ENCODE measurements around the gene CNTNAP4.

CNTNAP4 gene

GRCh38 chr16:76292218-76292617 lies 15.0 kb downstream of the CNTNAP4 start:
- Histone ChIP-seq H3K79me1 (ENCODE audit: low read depth, low read length) (no peaks in the 10 kb centered on the region), H2AK5ac (ENCODE audit: low read depth, low read length) (no peak overlapping the region), H2BK12ac (ENCODE audit: low read length) (no peak overlapping the region), H3K9me3 (replicated peaks in 1 of 2; ENCODE audit: control insufficient read depth in 2 of 2, insufficient read depth in 1 of 2, low read depth in 1 of 2, low read length in 2 of 2) (no peaks in the 10 kb centered on the region), H4K8ac (ENCODE audit: low read depth, low read length) (no peak overlapping the region), H3K4ac (ENCODE audit: low read length) (no peak overlapping the region), H3K27me3 (ENCODE audit: control insufficient read depth in 3 of 3, insufficient read depth in 3 of 3, low read depth in 1 of 3, low read length in 3 of 3) (no peaks in the 10 kb centered on the region), H4K91ac (ENCODE audit: low read depth, low read length, poor library complexity) (no peak overlapping the region), H3K18ac (ENCODE audit: low read length) (no peak overlapping the region), H3K4me1 (ENCODE audit: control insufficient read depth in 2 of 2, insufficient read depth in 1 of 2, low read depth in 1 of 2, low read length in 2 of 2) (peaks cover 0 to 2% of the 10 kb centered on the region in 2 donors), H3K36me3 (replicated peaks in 1 of 2; ENCODE audit: control insufficient read depth in 2 of 2, insufficient read depth in 2 of 2, low read length in 2 of 2) (no peaks in the 10 kb centered on the region), H3K27ac (replicated peaks; ENCODE audit: low read length) (no peak overlapping the region), H3K23ac (ENCODE audit: low read depth, low read length, poor library complexity) (no peak overlapping the region), H3K9ac (ENCODE audit: low read depth, low read length, poor library complexity) (no peak overlapping the region), H3K4me3 (ENCODE audit: low read length in 2 of 2) (no peak overlapping the region), H3K14ac (ENCODE audit: low read length) (no peak overlapping the region), H2BK5ac (ENCODE audit: low read length) (no peak overlapping the region), H2AFZ (ENCODE audit: low read length) (no peak overlapping the region), H2BK15ac (ENCODE audit: low read length) (no peak overlapping the region), H3K4me2 (ENCODE audit: insufficient read depth, low read length, poor library complexity, severe bottlenecking) (no peak overlapping the region), H2BK120ac (ENCODE audit: low read depth, low read length) (no peak overlapping the region)
- no CpG with 5 or more reads among the region's 5 CpGs for WGBS, 2 donors (ENCODE audit: extremely low coverage in 2 of 2, insufficient read length in 2 of 2, insufficient replicate concordance in 1 of 2)
- no peak for DNase-seq (ENCODE audit: low spot score)

DNA sequence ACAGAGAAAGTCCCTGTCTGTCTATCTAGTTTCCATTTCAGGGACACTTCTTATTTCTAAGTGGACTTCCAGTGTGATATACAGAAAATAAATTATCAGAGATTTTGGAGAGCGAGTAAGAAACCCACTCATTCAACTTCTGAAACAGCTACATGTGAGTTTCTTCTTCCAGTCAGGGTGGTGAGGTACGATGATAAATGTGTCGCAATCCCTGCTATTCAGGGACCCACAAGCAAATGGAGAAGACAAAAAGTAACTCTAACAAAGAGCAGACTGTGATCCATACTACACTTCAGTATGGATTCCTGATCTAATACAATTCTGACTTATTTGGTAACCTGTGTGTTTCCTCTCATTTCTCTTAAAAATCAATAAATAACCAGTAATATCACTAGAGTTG lies 16.8 kb downstream of the CNTNAP4 start:
- no peak for DNase-seq (ENCODE audit: low spot score)
- Histone ChIP-seq H3K36me3 (replicated peaks in 1 of 2; ENCODE audit: control insufficient read depth in 2 of 2, insufficient read depth in 2 of 2, low read length in 2 of 2) (no peaks in the 10 kb centered on the region), H2AFZ (ENCODE audit: low read length) (no peak overlapping the region), H3K4me3 (ENCODE audit: low read length in 2 of 2) (no peak overlapping the region), H3K9ac (ENCODE audit: low read depth, low read length, poor library complexity) (no peak overlapping the region), H2BK120ac (ENCODE audit: low read depth, low read length) (no peak overlapping the region), H3K4me2 (ENCODE audit: insufficient read depth, low read length, poor library complexity, severe bottlenecking) (no peak overlapping the region), H2AK5ac (ENCODE audit: low read depth, low read length) (no peak overlapping the region), H3K18ac (ENCODE audit: low read length) (no peak overlapping the region), H2BK5ac (ENCODE audit: low read length) (no peak overlapping the region), H4K8ac (ENCODE audit: low read depth, low read length) (no peak overlapping the region), H3K79me1 (ENCODE audit: low read depth, low read length) (no peaks in the 10 kb centered on the region), H4K91ac (ENCODE audit: low read depth, low read length, poor library complexity) (no peak overlapping the region), H3K4ac (ENCODE audit: low read length) (no peak overlapping the region), H3K23ac (ENCODE audit: low read depth, low read length, poor library complexity) (no peak overlapping the region), H3K27ac (replicated peaks; ENCODE audit: low read length) (no peak overlapping the region), H3K9me3 (replicated peaks in 1 of 2; ENCODE audit: control insufficient read depth in 2 of 2, insufficient read depth in 1 of 2, low read depth in 1 of 2, low read length in 2 of 2) (no peaks in the 10 kb centered on the region), H3K27me3 (ENCODE audit: control insufficient read depth in 3 of 3, insufficient read depth in 3 of 3, low read depth in 1 of 3, low read length in 3 of 3) (no peaks in the 10 kb centered on the region), H3K14ac (ENCODE audit: low read length) (no peak overlapping the region), H2BK12ac (ENCODE audit: low read length) (no peak overlapping the region), H3K4me1 (ENCODE audit: control insufficient read depth in 2 of 2, insufficient read depth in 1 of 2, low read depth in 1 of 2, low read length in 2 of 2) (peaks cover 0 to 2% of the 10 kb centered on the region in 2 donors), H2BK15ac (ENCODE audit: low read length) (no peak overlapping the region)
- WGBS, 2 donors (ENCODE audit: extremely low coverage in 2 of 2, insufficient read length in 2 of 2, insufficient replicate concordance in 1 of 2) = no CpG with 5 or more reads among the region's 3 CpGs

DNA sequence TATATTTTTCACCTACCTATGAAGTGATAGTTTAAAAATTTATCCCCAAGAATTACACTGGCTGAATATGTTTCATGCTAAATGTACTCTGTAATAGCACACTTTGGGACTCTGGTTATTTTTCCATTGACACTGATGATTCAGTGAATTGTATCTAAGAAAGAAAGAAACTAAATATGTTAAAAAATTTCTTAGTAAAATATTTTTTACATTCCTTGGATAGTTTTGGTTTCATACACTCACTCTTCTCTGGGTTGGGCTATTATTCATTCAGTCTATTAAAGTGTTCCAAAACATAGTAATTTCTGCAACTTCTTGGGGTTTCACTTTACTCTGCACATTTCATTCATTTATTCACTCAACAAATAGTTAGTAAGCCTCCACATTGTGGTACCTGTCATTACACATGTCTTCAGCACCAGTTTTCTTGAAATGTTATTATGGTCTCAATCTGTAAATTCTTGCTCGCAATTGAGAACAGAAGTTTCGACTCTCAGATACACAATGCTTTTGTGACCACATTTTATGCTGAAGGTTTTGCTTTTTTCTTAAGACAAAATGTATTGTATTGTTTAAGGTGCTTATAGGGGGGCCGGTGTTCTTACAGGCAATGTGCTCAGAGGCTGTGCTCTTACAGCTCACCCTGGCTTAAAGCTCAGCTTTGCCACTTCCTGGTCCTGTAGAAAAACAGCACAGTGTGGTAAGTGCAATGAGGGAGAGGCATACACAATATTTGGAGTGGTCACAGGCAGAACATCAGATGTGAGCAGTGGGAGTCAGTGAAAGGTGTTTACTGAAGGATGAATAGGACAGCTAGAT lies 17.4 kb downstream of the CNTNAP4 start:
- no peaks in the 10 kb centered on the region for H3K9me3 ChIP-seq (replicated peaks in 1 of 2; ENCODE audit: control insufficient read depth in 2 of 2, insufficient read depth in 1 of 2, low read depth in 1 of 2, low read length in 2 of 2)
- H4K8ac ChIP-seq (ENCODE audit: low read depth, low read length) = no peak overlapping the region
- H3K18ac ChIP-seq (ENCODE audit: low read length) = no peak overlapping the region
- H2BK12ac ChIP-seq (ENCODE audit: low read length) = no peak overlapping the region
- H3K27me3 ChIP-seq (ENCODE audit: control insufficient read depth in 3 of 3, insufficient read depth in 3 of 3, low read depth in 1 of 3, low read length in 3 of 3) = no peaks in the 10 kb centered on the region
- no peak overlapping the region for H4K91ac ChIP-seq (ENCODE audit: low read depth, low read length, poor library complexity)
- no peak overlapping the region for H2AFZ ChIP-seq (ENCODE audit: low read length)
- no peaks in the 10 kb centered on the region for H3K36me3 ChIP-seq (replicated peaks in 1 of 2; ENCODE audit: control insufficient read depth in 2 of 2, insufficient read depth in 2 of 2, low read length in 2 of 2)
- H3K4me1 ChIP-seq (ENCODE audit: control insufficient read depth in 2 of 2, insufficient read depth in 1 of 2, low read depth in 1 of 2, low read length in 2 of 2) = peaks cover 0 to 2% of the 10 kb centered on the region in 2 donors
- no peak overlapping the region for H3K14ac ChIP-seq (ENCODE audit: low read length)
- no CpG with 5 or more reads among the region's 3 CpGs for WGBS, 2 donors (ENCODE audit: extremely low coverage in 2 of 2, insufficient read length in 2 of 2, insufficient replicate concordance in 1 of 2)
- H3K27ac ChIP-seq (replicated peaks; ENCODE audit: low read length) = no peak overlapping the region
- no peak overlapping the region for H3K23ac ChIP-seq (ENCODE audit: low read depth, low read length, poor library complexity)
- H2AK5ac ChIP-seq (ENCODE audit: low read depth, low read length) = no peak overlapping the region
- no peak overlapping the region for H3K4me2 ChIP-seq (ENCODE audit: insufficient read depth, low read length, poor library complexity, severe bottlenecking)
- H3K4me3 ChIP-seq (ENCODE audit: low read length in 2 of 2) = peak overlapping the region in 1 of 2 donors; percentile 5
- no peak overlapping the region for H2BK5ac ChIP-seq (ENCODE audit: low read length)
- H2BK15ac ChIP-seq (ENCODE audit: low read length) = no peak overlapping the region
- DNase-seq (ENCODE audit: low spot score) = no peak
- H3K4ac ChIP-seq (ENCODE audit: low read length) = no peak overlapping the region
- H3K9ac ChIP-seq (ENCODE audit: low read depth, low read length, poor library complexity) = no peak overlapping the region
- H2BK120ac ChIP-seq (ENCODE audit: low read depth, low read length) = no peak overlapping the region
- no peaks in the 10 kb centered on the region for H3K79me1 ChIP-seq (ENCODE audit: low read depth, low read length)

GRCh38 chr16:76297941-76298340 lies 20.7 kb downstream of the CNTNAP4 start:
- no peak overlapping the region for H2BK5ac ChIP-seq (ENCODE audit: low read length)
- no peak overlapping the region for H3K18ac ChIP-seq (ENCODE audit: low read length)
- H3K36me3 ChIP-seq (replicated peaks in 1 of 2; ENCODE audit: control insufficient read depth in 2 of 2, insufficient read depth in 2 of 2, low read length in 2 of 2) = no peaks in the 10 kb centered on the region
- no peak overlapping the region for H2BK120ac ChIP-seq (ENCODE audit: low read depth, low read length)
- H3K9me3 ChIP-seq (replicated peaks in 1 of 2; ENCODE audit: control insufficient read depth in 2 of 2, insufficient read depth in 1 of 2, low read depth in 1 of 2, low read length in 2 of 2) = no peaks in the 10 kb centered on the region
- no peak overlapping the region for H3K4me2 ChIP-seq (ENCODE audit: insufficient read depth, low read length, poor library complexity, severe bottlenecking)
- no peak for DNase-seq (ENCODE audit: low spot score)
- no peak overlapping the region for H3K9ac ChIP-seq (ENCODE audit: low read depth, low read length, poor library complexity)
- H3K4me1 ChIP-seq (ENCODE audit: control insufficient read depth in 2 of 2, insufficient read depth in 1 of 2, low read depth in 1 of 2, low read length in 2 of 2) = peaks cover 0 to 2% of the 10 kb centered on the region in 2 donors
- no peak overlapping the region for H2BK15ac ChIP-seq (ENCODE audit: low read length)
- no CpG with 5 or more reads among the region's 3 CpGs for WGBS, 2 donors (ENCODE audit: extremely low coverage in 2 of 2, insufficient read length in 2 of 2, insufficient replicate concordance in 1 of 2)
- H3K4me3 ChIP-seq (ENCODE audit: low read length in 2 of 2) = no peak overlapping the region
- no peaks in the 10 kb centered on the region for H3K27me3 ChIP-seq (ENCODE audit: control insufficient read depth in 3 of 3, insufficient read depth in 3 of 3, low read depth in 1 of 3, low read length in 3 of 3)
- no peak overlapping the region for H3K23ac ChIP-seq (ENCODE audit: low read depth, low read length, poor library complexity)
- no peak overlapping the region for H2AK5ac ChIP-seq (ENCODE audit: low read depth, low read length)
- no peak overlapping the region for H4K8ac ChIP-seq (ENCODE audit: low read depth, low read length)
- H3K4ac ChIP-seq (ENCODE audit: low read length) = no peak overlapping the region
- H2BK12ac ChIP-seq (ENCODE audit: low read length) = no peak overlapping the region
- H3K79me1 ChIP-seq (ENCODE audit: low read depth, low read length) = no peaks in the 10 kb centered on the region
- H3K27ac ChIP-seq (replicated peaks; ENCODE audit: low read length) = no peak overlapping the region
- no peak overlapping the region for H4K91ac ChIP-seq (ENCODE audit: low read depth, low read length, poor library complexity)
- H2AFZ ChIP-seq (ENCODE audit: low read length) = no peak overlapping the region
- H3K14ac ChIP-seq (ENCODE audit: low read length) = no peak overlapping the region

All from neuronal stem cell (in vitro differentiated cells).